NB4 (cell line): ENCODE measurements around the gene TNS1.

ENCODE experiments used
- DNase-seq: peaks from one replicate; pipeline ENCODE4 v3.0.0; 2010; ENCODE audit warnings: low read depth
- H3K4me3 ChIP-seq: one replicate; pipeline ENCODE4 v1.5.1; 2011; ENCODE audit warnings: mild to moderate bottlenecking, low read depth, low read length, moderate library complexity
- MYC ChIP-seq: IDR thresholded peaks from 2 replicates; pipeline ENCODE4 v1.6.1; 2011; ENCODE audit warnings: low read depth, low read length
- POLR2A ChIP-seq: IDR thresholded peaks from 2 replicates; pipeline ENCODE4 v1.6.1; 2011; ENCODE audit warnings: mild to moderate bottlenecking; ENCODE audit not compliant: insufficient read length; ENCODE audit errors: extremely low read depth
- TF ChIP-seq, protein P1 (sequence below): IDR thresholded peaks from 2 replicates; pipeline ENCODE4 v1.6.1; 2011; ENCODE audit warnings: low read depth, low read length
- TF ChIP-seq, protein P2 (sequence below): IDR thresholded peaks from one replicate; pipeline ENCODE4 v1.5.1; 2012; ENCODE audit warnings: low read depth, low read length

TNS1 gene

DNA sequence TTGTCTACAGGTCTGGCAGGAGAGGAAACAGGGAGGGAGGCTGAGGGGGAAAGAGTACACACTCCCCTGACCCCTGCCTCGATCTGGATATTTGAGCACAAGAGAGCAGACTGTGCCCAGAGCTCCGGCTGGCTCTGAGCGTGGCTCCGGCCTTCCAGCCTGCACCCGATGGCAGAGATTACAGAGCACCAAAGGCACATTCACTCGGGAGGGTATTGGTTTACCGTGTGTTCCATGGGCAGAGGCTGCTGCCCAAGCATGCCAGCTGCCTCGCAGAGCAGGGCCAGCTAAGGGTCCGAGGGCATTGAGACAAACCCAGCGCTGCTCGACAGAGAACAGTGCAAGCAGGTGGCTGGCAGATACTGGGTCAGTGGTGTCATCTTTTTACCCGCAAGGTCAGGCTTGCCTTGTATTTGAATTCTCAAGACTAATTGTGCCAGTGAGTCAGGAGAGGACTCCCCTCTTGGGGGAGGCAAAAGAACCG, 132.2 kb downstream of the TNS1 start:
- no peak overlapping the region for H3K4me3 ChIP-seq
- TF ChIP-seq MYC = no peak
- TF ChIP-seq, protein P1, sequence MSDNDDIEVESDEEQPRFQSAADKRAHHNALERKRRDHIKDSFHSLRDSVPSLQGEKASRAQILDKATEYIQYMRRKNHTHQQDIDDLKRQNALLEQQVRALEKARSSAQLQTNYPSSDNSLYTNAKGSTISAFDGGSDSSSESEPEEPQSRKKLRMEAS = no peak
- no peak for TF ChIP-seq POLR2A
- TF ChIP-seq, protein P2, sequence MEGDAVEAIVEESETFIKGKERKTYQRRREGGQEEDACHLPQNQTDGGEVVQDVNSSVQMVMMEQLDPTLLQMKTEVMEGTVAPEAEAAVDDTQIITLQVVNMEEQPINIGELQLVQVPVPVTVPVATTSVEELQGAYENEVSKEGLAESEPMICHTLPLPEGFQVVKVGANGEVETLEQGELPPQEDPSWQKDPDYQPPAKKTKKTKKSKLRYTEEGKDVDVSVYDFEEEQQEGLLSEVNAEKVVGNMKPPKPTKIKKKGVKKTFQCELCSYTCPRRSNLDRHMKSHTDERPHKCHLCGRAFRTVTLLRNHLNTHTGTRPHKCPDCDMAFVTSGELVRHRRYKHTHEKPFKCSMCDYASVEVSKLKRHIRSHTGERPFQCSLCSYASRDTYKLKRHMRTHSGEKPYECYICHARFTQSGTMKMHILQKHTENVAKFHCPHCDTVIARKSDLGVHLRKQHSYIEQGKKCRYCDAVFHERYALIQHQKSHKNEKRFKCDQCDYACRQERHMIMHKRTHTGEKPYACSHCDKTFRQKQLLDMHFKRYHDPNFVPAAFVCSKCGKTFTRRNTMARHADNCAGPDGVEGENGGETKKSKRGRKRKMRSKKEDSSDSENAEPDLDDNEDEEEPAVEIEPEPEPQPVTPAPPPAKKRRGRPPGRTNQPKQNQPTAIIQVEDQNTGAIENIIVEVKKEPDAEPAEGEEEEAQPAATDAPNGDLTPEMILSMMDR = no peak
- no peak for DNase-seq

DNA sequence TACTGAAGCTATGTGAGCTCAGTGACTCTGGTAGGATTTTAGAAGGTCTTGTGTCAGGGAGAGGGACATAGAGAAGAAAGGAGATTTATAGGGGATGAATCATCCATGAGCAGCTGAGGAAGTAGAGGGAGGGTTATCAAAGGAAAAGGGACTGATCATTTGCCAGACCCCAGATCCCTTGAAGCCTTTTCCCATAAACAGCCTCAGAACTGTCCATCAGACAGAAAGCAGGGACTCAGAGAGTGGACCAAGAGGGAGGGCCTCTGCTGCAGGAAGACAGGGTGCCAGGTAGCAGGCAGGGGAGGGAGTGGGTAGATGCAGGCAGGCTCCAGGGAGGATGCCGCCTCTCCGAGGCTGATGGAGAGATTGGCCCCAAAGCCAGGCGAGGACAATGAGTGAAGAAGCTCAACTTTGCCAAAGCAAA, 133.9 kb downstream of the TNS1 start:
- no peak for TF ChIP-seq POLR2A
- TF ChIP-seq, protein P2 = no peak
- TF ChIP-seq MYC = no peak
- TF ChIP-seq, protein P1 = no peak
- DNase-seq = no peak
- no peak overlapping the region for H3K4me3 ChIP-seq

DNA sequence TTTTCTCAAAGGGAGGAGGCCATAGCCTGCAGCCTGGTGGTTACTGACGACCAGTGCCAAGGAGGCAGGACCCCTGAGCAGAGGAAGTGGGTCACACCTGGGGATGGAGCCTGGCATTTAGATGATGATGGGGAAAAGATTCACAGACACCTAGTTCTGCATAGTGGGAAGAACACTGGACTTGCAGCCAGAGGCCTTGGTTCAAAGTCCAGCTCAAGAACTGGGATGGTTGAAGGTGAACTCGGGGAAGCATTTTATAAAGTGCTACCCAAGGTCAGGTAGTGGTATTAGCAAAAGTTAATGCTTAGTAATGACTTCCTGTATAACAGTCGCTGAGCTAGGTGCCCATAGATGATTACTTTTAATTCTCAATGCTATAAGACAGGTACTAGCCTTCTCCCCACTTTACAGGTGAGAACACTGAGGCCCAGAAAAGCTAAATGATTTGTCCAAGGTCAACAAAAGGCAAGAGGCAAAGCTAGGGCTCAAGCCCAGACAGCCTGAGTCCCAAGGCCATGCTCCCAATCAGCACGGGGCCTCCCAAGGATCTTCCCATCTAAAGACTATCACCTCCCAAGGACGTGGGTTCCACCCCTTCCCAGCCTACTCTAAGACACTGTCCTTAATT, 134.4 kb downstream of the TNS1 start:
- DNase-seq = no peak
- no peak overlapping the region for H3K4me3 ChIP-seq
- TF ChIP-seq, protein P2 = no peak
- TF ChIP-seq MYC = no peak
- TF ChIP-seq POLR2A = no peak
- TF ChIP-seq, protein P1 = no peak

DNA sequence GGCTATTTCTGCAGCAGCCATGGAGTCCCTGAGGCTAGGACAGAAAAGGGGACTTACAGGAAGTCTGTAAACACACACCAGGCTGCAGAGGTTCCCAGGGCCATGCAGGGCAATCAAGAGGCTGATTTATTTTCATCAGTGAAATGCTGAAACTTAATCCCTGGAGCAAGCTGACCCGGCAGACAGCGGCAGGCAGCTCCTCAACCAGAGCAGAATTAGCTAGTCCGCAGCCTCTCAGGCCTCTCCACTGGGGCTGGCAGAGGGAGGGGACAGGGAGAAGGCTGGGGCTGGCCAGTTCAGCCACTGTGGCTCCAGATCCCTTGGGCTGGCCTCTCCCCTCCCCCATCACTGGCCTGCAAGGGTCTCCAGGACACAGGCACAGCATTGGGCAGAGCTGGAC, 136.3 kb downstream of the TNS1 start:
- H3K4me3 ChIP-seq = no peak overlapping the region
- no peak for DNase-seq
- TF ChIP-seq, protein P2 = no peak
- TF ChIP-seq POLR2A (no peak), MYC (no peak)
- TF ChIP-seq, protein P1 = no peak

DNA sequence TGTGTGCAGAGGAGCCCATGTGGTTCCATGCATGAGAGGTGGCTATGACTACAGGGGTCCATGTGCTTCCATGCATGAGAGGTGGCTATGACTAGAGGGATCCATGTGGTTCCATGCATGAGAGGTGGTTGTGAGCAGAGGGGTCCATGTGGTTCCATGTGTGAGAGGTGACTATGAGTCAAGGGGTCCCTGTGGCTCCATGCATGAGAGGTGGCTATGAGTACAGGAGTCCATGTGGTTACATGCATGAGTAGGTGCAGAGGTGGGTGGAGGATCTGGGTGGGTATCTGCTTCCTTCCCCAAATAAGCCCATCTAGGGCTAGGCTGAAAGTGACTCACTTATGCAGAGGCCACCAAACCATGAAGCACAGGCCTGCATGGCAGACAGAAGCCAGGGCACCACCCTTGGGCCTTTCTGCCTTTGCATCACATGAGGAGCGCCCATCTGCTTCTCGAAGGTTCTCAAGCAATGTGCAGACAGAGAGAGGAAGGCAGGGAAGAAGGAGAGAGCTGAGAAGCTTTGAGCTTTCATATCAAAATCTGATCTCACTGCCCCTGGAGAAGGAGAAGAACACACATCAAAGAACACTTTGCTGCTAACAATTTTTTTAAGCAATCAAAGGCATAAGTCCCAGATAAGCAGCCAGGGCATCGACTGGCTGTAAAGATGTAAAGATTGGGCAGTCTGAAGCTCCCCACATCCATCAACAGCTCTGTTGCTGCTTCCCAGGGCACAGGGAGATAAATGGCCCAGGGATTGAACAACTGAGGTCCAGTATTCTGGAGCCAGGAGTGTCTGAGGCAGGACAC, 137.6 kb downstream of the TNS1 start:
- TF ChIP-seq, protein P2 = no peak
- TF ChIP-seq, protein P1 = no peak
- no peak for TF ChIP-seq MYC
- TF ChIP-seq POLR2A = no peak
- no peak overlapping the region for H3K4me3 ChIP-seq

More for the DNA sequence above, 137.6 kb downstream of the TNS1 start:
- no peak for DNase-seq
